ENCODE results near the gene ZNF282.

- TF ChIP-seq, protein P1, sequence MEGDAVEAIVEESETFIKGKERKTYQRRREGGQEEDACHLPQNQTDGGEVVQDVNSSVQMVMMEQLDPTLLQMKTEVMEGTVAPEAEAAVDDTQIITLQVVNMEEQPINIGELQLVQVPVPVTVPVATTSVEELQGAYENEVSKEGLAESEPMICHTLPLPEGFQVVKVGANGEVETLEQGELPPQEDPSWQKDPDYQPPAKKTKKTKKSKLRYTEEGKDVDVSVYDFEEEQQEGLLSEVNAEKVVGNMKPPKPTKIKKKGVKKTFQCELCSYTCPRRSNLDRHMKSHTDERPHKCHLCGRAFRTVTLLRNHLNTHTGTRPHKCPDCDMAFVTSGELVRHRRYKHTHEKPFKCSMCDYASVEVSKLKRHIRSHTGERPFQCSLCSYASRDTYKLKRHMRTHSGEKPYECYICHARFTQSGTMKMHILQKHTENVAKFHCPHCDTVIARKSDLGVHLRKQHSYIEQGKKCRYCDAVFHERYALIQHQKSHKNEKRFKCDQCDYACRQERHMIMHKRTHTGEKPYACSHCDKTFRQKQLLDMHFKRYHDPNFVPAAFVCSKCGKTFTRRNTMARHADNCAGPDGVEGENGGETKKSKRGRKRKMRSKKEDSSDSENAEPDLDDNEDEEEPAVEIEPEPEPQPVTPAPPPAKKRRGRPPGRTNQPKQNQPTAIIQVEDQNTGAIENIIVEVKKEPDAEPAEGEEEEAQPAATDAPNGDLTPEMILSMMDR (IDR thresholded peaks at IDR 0.05): no peak
- TF ChIP-seq POLR2A (IDR thresholded peaks at IDR 0.05) (no peak), EP300 (IDR thresholded peaks at IDR 0.05; ENCODE audit: low read depth) (no peak)
These were observed 42.2 kb downstream of the ZNF282 start for GRCh38 chr7:149237502-149237901.
